CD4-positive, alpha-beta T cell treated with Interleukin-17A for 1 hour (primary cell): Measurements from ENCODE around the gene RUVBL1.

ENCODE experiments used
- DNase-seq: peaks from one replicate; pipeline ENCODE4 v3.0.0-alpha.2; 2020

RUVBL1 gene

GRCh38 chr3:128131897-128132646, 8.5 kb upstream of the RUVBL1 start:
- no peak for DNase-seq

GRCh38 chr3:128128251-128128650, 4.6 kb upstream of the RUVBL1 start:
- no peak for DNase-seq

GRCh38 chr3:128127236-128127635, 3.6 kb upstream of the RUVBL1 start:
- DNase-seq, result no peak

- DNase-seq, result no peak
Observed at GRCh38 chr3:128123156-128123537, 465 bp downstream of the RUVBL1 start.

GRCh38 chr3:128122013-128122412, 1.6 kb downstream of the RUVBL1 start:
- DNase-seq, result no peak

GRCh38 chr3:128113817-128114794, 9.5 kb downstream of the RUVBL1 start:
- DNase-seq, result peak; percentile 25

GRCh38 chr3:128112357-128112968, 11.1 kb downstream of the RUVBL1 start:
- DNase-seq, result peak; percentile 76

- DNase-seq, result no peak
Observed at GRCh38 chr3:128111147-128111546, 12.5 kb downstream of the RUVBL1 start.

- DNase-seq, result no peak
Observed at GRCh38 chr3:128107834-128108233, 15.8 kb downstream of the RUVBL1 start.

- DNase-seq, result no peak
Observed at GRCh38 chr3:128103136-128103676, 20.4 kb downstream of the RUVBL1 start.

GRCh38 chr3:128100638-128101037, 23.0 kb downstream of the RUVBL1 start:
- DNase-seq, result no peak

GRCh38 chr3:128100161-128100560, 23.5 kb downstream of the RUVBL1 start:
- no peak for DNase-seq

GRCh38 chr3:128098234-128098633, 25.4 kb downstream of the RUVBL1 start:
- DNase-seq, result no peak

- DNase-seq, result peak; percentile 81
Observed at GRCh38 chr3:128095222-128095703, 28.3 kb downstream of the RUVBL1 start.

GRCh38 chr3:128094295-128095151, 29.1 kb downstream of the RUVBL1 start:
- DNase-seq, result no peak

GRCh38 chr3:128091586-128091985, 32.0 kb downstream of the RUVBL1 start:
- DNase-seq, result no peak

GRCh38 chr3:128089135-128089534, 34.5 kb downstream of the RUVBL1 start:
- no peak for DNase-seq

- DNase-seq, result no peak
Observed at GRCh38 chr3:128084675-128085021, 39.0 kb downstream of the RUVBL1 start.

- no peak for DNase-seq
Observed at GRCh38 chr3:128083980-128084674, 39.5 kb downstream of the RUVBL1 start.

- no peak for DNase-seq
Observed at GRCh38 chr3:128083396-128083795, 40.2 kb downstream of the RUVBL1 start.

- DNase-seq, result no peak
Observed at GRCh38 chr3:128082546-128082945, 41.1 kb downstream of the RUVBL1 start.
